HCT116 (cell line): Measurements from ENCODE around the gene NCAN. TPM values are rescaled to one million over a fixed set of nuclear protein-coding genes. Genes with fewer than 3 reads are reported as not detected.

Experiments
- ATAC-seq: fragments of 200-7000 bp; cut with Tn5 transposase; 2 replicates; pipeline ENCODE4 v1.9.1; 2020; ENCODE audit warnings: mild to moderate bottlenecking, moderate library complexity
- BruUV-seq: library from RNA; stranded (reverse); fragments of 400-500 nt; replicated peaks from 2 replicates; lab custom pipeline; 2021; lab: Mats Ljungman, UMichigan
- CTCF ChIA-PET: fragments of 300-600 bp; sonication (Branson Sonifier 250); formaldehyde crosslinking; loops from one replicate; lab custom pipeline; 2021; ENCODE audit warnings: antibody characterized with exemption; lab: Charles Lee
- POLR2A ChIA-PET: fragments of 300-600, 350-600 bp; sonication (Branson Sonifier 250); formaldehyde crosslinking; loops from one replicate; lab custom pipeline; 2021; ENCODE audit warnings: antibody characterized with exemption; lab: Charles Lee
- RAD21 ChIA-PET, 2 experiments: fragments of 300-600 bp; sonication (Branson Sonifier 250); formaldehyde crosslinking; loops; one replicate each; lab custom pipeline; 2023; ENCODE audit warnings: low total read pairs in 2 of 2; ENCODE audit not compliant: uncharacterized antibody in 2 of 2, unreplicated experiment in 2 of 2, low non-redundant PET in 1 of 2; lab: Charles Lee
- DNase-seq: peaks from one replicate; pipeline ENCODE4 v3.0.0-alpha.2; 2010; ENCODE audit warnings: low read depth, low spot score
- H2AFZ ChIP-seq: fragments of 200-600 bp; shearing (Covaris generic), sonication (generic); 2 replicates; pipeline ENCODE4 v1.6.1; 2017; ENCODE audit warnings: low read depth, mixed run types, mixed read lengths, antibody characterized with exemption, low read length; ENCODE audit not compliant: poor library complexity, severe bottlenecking
- H3K27ac ChIP-seq: 2 replicates; pipeline ENCODE4 v1.5.1; 2012; ENCODE audit warnings: low read depth, low read length
- H3K27me3 ChIP-seq: fragments of 200-600 bp; sonication (generic); 2 replicates; pipeline ENCODE4 v1.6.1; 2016; ENCODE audit warnings: mixed run types, low read length, mixed read lengths; ENCODE audit not compliant: insufficient read depth
- H3K36me3 ChIP-seq, 2 experiments: fragments of 200-500 bp in 1 of 2; fragments of 200-600 bp in 1 of 2; sonication (Bioruptor generic) in 1 of 2; sonication (generic) in 1 of 2; 2 replicates each; pipeline versions ENCODE4 v1.5.1 to v1.6.1; 2014 to 2016; ENCODE audit warnings: low read length in 2 of 2, inconsistent platforms in 1 of 2, mixed read lengths in 1 of 2, mixed run types in 1 of 2; ENCODE audit not compliant: insufficient read depth in 2 of 2, control insufficient read depth in 1 of 2
- H3K4me1 ChIP-seq, 2 experiments: fragments of 200-600 bp in 1 of 2; sonication (generic) in 1 of 2; 2 replicates each; pipeline versions ENCODE4 v1.5.1 to v1.6.1; 2012 to 2017; ENCODE audit warnings: low read length in 2 of 2, inconsistent platforms in 1 of 2, mild to moderate bottlenecking in 1 of 2, mixed read lengths in 1 of 2, mixed run types in 1 of 2, moderate library complexity in 1 of 2; ENCODE audit not compliant: insufficient read depth in 2 of 2, control insufficient read depth in 1 of 2
- H3K4me2 ChIP-seq: fragments of 200-600 bp; sonication (generic); 2 replicates; pipeline ENCODE4 v1.6.1; 2017; ENCODE audit warnings: mixed run types, low read length, mixed read lengths
- H3K4me3 ChIP-seq, 2 experiments: fragments of 200-600 bp in 1 of 2; sonication (generic) in 1 of 2; replicated peaks in 1 of 2; 2 replicates each; pipeline ENCODE4 v1.5.1; 2011 to 2016; ENCODE audit warnings: low read length in 2 of 2, control low read depth in 1 of 2, low read depth in 1 of 2, mild to moderate bottlenecking in 1 of 2, mixed read lengths in 1 of 2, mixed run types in 1 of 2
- H3K79me2 ChIP-seq: fragments of 200-600 bp; sonication (generic); 2 replicates; pipeline ENCODE4 v1.6.1; 2017; ENCODE audit warnings: mild to moderate bottlenecking, mixed run types, low read length, moderate library complexity, mixed read lengths; ENCODE audit not compliant: insufficient read depth
- H3K9ac ChIP-seq: fragments of 200-600 bp; sonication (generic); 2 replicates; pipeline ENCODE4 v1.6.1; 2016; ENCODE audit warnings: low read length, mixed read lengths
- H3K9me2 ChIP-seq: fragments of 200-600 bp; sonication (generic), shearing (Covaris generic); 2 replicates; pipeline ENCODE4 v1.6.1; 2017; ENCODE audit warnings: mixed run types, mild to moderate bottlenecking, moderate library complexity; ENCODE audit not compliant: insufficient read depth
- H3K9me3 ChIP-seq, 2 experiments: fragments of 200-500 bp in 1 of 2; fragments of 200-600 bp in 1 of 2; sonication (Bioruptor generic) in 1 of 2; sonication (generic) in 1 of 2; 2 replicates each; pipeline ENCODE4 v1.6.1; 2014 to 2017; ENCODE audit warnings: low read length in 2 of 2, mixed read lengths in 2 of 2, inconsistent platforms in 1 of 2, low read depth in 1 of 2, mild to moderate bottlenecking in 1 of 2, mixed run types in 1 of 2, moderate library complexity in 1 of 2; ENCODE audit not compliant: control insufficient read depth in 1 of 2, insufficient read depth in 1 of 2
- H4K20me1 ChIP-seq: fragments of 200-600 bp; sonication (generic), shearing (Covaris generic); 2 replicates; pipeline ENCODE4 v1.6.1; 2017; ENCODE audit warnings: mixed run types, mild to moderate bottlenecking, moderate library complexity; ENCODE audit not compliant: insufficient read depth
- ATF3 ChIP-seq: IDR thresholded peaks from 2 replicates; pipeline ENCODE4 v1.6.1; 2012
- CEBPB ChIP-seq: IDR thresholded peaks from 2 replicates; pipeline ENCODE4 v1.6.1; 2012; ENCODE audit warnings: low read depth
- ELF1 ChIP-seq: IDR thresholded peaks from 2 replicates; pipeline ENCODE4 v1.6.1; 2012; ENCODE audit warnings: low read depth, borderline replicate concordance
- EZH2 ChIP-seq: fragments of 200-600 bp; sonication (generic); IDR thresholded peaks from 2 replicates; pipeline ENCODE4 v1.6.1; 2017; ENCODE audit warnings: antibody characterized with exemption, mixed run types
- EZH2phosphoT487 ChIP-seq: fragments of 200-600 bp; IDR thresholded peaks from 2 replicates; pipeline ENCODE4 v1.6.1; 2018; ENCODE audit warnings: antibody characterized with exemption, borderline replicate concordance
- POLR2A ChIP-seq: IDR thresholded peaks from 2 replicates; pipeline ENCODE4 v1.7.0; 2011; ENCODE audit warnings: borderline replicate concordance; ENCODE audit not compliant: insufficient read depth, insufficient read length; ENCODE audit errors: extremely low read depth
- POLR2AphosphoS5 ChIP-seq: IDR thresholded peaks from 2 replicates; pipeline ENCODE4 v1.6.1; 2011; ENCODE audit warnings: mild to moderate bottlenecking, low read depth, low read length, moderate library complexity
- SIN3A ChIP-seq: IDR thresholded peaks from 2 replicates; pipeline ENCODE4 v1.6.1; 2012; ENCODE audit warnings: low read depth
- SP1 ChIP-seq: IDR thresholded peaks from 2 replicates; pipeline ENCODE4 v1.6.1; 2012; ENCODE audit warnings: low read depth
- SRF ChIP-seq: IDR thresholded peaks from 2 replicates; pipeline ENCODE4 v1.6.1; 2012; ENCODE audit warnings: low read depth
- ZFX ChIP-seq: fragments of 450-650 bp; IDR thresholded peaks from 2 replicates; pipeline ENCODE4 v1.6.1; 2017
- ZNF274 ChIP-seq: fragments of 200-500 bp; sonication (Bioruptor generic); IDR thresholded peaks from 2 replicates; pipeline ENCODE4 v1.6.1; 2014; ENCODE audit warnings: mild to moderate bottlenecking, low read depth, low read length, inconsistent platforms
- intact Hi-C: fragments of 100-400 bp; cut with micrococcal nuclease; formaldehyde crosslinking; loops from 2 replicates; pipeline ENCODE4 v1.10.0; 2022
- total RNA-seq: library from RNA; stranded (reverse); gene quantifications from one replicate; pipeline ENCODE4 v1.2.1, GENCODE V29; 2021; ENCODE audit not compliant: unreplicated experiment
- TF ChIP-seq, protein P1 (sequence below): IDR thresholded peaks from 2 replicates; pipeline ENCODE4 v1.6.1; 2011; ENCODE audit warnings: mild to moderate bottlenecking, low read length, moderate library complexity; ENCODE audit not compliant: insufficient replicate concordance; ENCODE audit errors: extremely low read depth
- TF ChIP-seq, protein P2 (sequence below): IDR thresholded peaks from 2 replicates; pipeline ENCODE4 v1.6.1; 2012; ENCODE audit warnings: low read depth

The NCAN gene
- total RNA-seq, 1 experiment from 2014 or later: 0.07 TPM

DNA sequence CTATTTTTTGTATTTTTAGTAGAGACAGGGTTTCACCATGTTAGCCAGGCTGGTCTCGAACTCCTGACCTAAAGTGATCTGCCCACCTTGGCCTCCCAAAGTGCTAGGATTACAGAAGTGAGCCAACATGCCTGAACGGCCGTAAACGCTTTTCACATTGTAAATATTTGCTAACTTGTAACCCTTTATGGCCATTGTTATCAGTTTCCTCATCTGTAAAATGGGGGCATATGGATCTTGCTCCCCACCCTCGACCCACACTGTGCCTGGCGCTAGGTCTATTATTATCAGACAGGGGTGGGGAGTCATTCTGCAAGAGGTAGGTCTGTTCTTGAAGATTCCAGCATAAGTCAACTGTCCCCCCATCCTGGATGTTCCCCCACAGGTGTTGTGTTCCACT is 11.9 kb downstream of the NCAN start:
- ChIA-PET RAD21 (no interaction called here), POLR2A (no interaction called here), CTCF (no interaction called here)
- no peak overlapping the region for H3K27ac ChIP-seq
- no peaks in the 10 kb centered on the region for H3K27me3 ChIP-seq
- H3K36me3 ChIP-seq: no peaks in the 10 kb centered on the region
- peaks cover 9 to 14% of the 10 kb centered on the region in 2 experiments for H3K4me1 ChIP-seq
- H3K9ac ChIP-seq: no peak overlapping the region
- no peak overlapping the region for H2AFZ ChIP-seq
- DNase-seq: no peak
- no peaks in the 10 kb centered on the region for H3K79me2 ChIP-seq
- no peaks in the 10 kb centered on the region for H3K9me2 ChIP-seq
- TF ChIP-seq EZH2 (no peak), POLR2A (no peak), ZNF274 (no peak), ATF3 (no peak), CEBPB (no peak)
- intact Hi-C loops: no loop called here
- no TSS peak for BruUV-seq
- H3K9me3 ChIP-seq: peaks cover 0 to 3% of the 10 kb centered on the region in 2 experiments; a peak in 1 of 4 replicates
- ATAC-seq: no peak
- no peaks in the 10 kb centered on the region for H4K20me1 ChIP-seq
- no peak overlapping the region for H3K4me2 ChIP-seq
- H3K4me3 ChIP-seq: no peak overlapping the region

- no peak overlapping the region; the same call in 1 of the 2 replicates for H3K27ac ChIP-seq
- BruUV-seq: no TSS peak
- POLR2A ChIA-PET: interaction anchor here (1.5 kb wide), 1 partner anchor 21 kb away, joined by 5 read pairs; the partner anchor contains the start of gene NR2C2AP
- DNase-seq (no peak), ATAC-seq (no peak; the same call in 1 of the 2 replicates)
- TF ChIP-seq, protein P1, sequence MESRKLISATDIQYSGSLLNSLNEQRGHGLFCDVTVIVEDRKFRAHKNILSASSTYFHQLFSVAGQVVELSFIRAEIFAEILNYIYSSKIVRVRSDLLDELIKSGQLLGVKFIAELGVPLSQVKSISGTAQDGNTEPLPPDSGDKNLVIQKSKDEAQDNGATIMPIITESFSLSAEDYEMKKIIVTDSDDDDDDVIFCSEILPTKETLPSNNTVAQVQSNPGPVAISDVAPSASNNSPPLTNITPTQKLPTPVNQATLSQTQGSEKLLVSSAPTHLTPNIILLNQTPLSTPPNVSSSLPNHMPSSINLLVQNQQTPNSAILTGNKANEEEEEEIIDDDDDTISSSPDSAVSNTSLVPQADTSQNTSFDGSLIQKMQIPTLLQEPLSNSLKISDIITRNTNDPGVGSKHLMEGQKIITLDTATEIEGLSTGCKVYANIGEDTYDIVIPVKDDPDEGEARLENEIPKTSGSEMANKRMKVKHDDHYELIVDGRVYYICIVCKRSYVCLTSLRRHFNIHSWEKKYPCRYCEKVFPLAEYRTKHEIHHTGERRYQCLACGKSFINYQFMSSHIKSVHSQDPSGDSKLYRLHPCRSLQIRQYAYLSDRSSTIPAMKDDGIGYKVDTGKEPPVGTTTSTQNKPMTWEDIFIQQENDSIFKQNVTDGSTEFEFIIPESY: no peak
- TF ChIP-seq POLR2A (no peak), ELF1 (no peak), SRF (no peak), SIN3A (no peak), EZH2phosphoT487 (no peak), ZFX (no peak), SP1 (no peak), POLR2AphosphoS5 (no peak), CEBPB (no peak)
- TF ChIP-seq, protein P2, sequence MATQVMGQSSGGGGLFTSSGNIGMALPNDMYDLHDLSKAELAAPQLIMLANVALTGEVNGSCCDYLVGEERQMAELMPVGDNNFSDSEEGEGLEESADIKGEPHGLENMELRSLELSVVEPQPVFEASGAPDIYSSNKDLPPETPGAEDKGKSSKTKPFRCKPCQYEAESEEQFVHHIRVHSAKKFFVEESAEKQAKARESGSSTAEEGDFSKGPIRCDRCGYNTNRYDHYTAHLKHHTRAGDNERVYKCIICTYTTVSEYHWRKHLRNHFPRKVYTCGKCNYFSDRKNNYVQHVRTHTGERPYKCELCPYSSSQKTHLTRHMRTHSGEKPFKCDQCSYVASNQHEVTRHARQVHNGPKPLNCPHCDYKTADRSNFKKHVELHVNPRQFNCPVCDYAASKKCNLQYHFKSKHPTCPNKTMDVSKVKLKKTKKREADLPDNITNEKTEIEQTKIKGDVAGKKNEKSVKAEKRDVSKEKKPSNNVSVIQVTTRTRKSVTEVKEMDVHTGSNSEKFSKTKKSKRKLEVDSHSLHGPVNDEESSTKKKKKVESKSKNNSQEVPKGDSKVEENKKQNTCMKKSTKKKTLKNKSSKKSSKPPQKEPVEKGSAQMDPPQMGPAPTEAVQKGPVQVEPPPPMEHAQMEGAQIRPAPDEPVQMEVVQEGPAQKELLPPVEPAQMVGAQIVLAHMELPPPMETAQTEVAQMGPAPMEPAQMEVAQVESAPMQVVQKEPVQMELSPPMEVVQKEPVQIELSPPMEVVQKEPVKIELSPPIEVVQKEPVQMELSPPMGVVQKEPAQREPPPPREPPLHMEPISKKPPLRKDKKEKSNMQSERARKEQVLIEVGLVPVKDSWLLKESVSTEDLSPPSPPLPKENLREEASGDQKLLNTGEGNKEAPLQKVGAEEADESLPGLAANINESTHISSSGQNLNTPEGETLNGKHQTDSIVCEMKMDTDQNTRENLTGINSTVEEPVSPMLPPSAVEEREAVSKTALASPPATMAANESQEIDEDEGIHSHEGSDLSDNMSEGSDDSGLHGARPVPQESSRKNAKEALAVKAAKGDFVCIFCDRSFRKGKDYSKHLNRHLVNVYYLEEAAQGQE: no peak
- peak overlapping the region; percentile 1; the same call in 1 of the 2 replicates for H3K9ac ChIP-seq
- H3K79me2 ChIP-seq: no peaks in the 10 kb centered on the region
- CTCF ChIA-PET: interaction anchor here (1.1 to 1.5 kb wide), 2 partner anchors 33 to 118 kb away, joined by 4 to 7 read pairs; partner anchors contain the start of genes BORCS8 and RFXANK
- H3K9me2 ChIP-seq: no peaks in the 10 kb centered on the region
- H3K9me3 ChIP-seq: peaks cover 0 to 3% of the 10 kb centered on the region in 2 experiments; a peak in 1 of 4 replicates
- RAD21 ChIA-PET: no interaction called here
- H2AFZ ChIP-seq: no peak overlapping the region
- H4K20me1 ChIP-seq: no peaks in the 10 kb centered on the region
- peak overlapping the region in 1 of 2 experiments; percentile 36; a peak in 1 of 4 replicates for H3K4me3 ChIP-seq
- H3K4me1 ChIP-seq: peaks cover 9 to 14% of the 10 kb centered on the region in 2 experiments
- peak overlapping the region; percentile 75 for H3K4me2 ChIP-seq
- peaks cover 2% of the 10 kb centered on the region; the same call in 1 of the 2 replicates for H3K27me3 ChIP-seq
- intact Hi-C loops: no loop called here
- no peaks in the 10 kb centered on the region for H3K36me3 ChIP-seq
Measured at GRCh38 chr19:19224150-19224851, 12.5 kb downstream of the NCAN start.
